Inflammatory macrophage (primary cell): Measurements from ENCODE around the gene RIOK2.

ENCODE experiments used
- DNase-seq, 2 donors: peaks; one replicate each; pipeline ENCODE4 v3.0.0-alpha.2; 2020 to 2022

Gene RIOK2

GRCh38 chr5:97121848-97122247 is 61.2 kb downstream of the RIOK2 start:
- DNase-seq, result no peak

GRCh38 chr5:97120195-97120594 is 62.9 kb downstream of the RIOK2 start:
- DNase-seq, result no peak

GRCh38 chr5:97119007-97119390 is 64.0 kb downstream of the RIOK2 start:
- no peak for DNase-seq

GRCh38 chr5:97118261-97119006 is 64.6 kb downstream of the RIOK2 start:
- DNase-seq, result peak in 1 of 2 donors; percentile 13

GRCh38 chr5:97115932-97116331 is 67.1 kb downstream of the RIOK2 start:
- DNase-seq, result no peak

- no peak for DNase-seq
Observed at GRCh38 chr5:97112230-97112629, 70.8 kb downstream of the RIOK2 start.

GRCh38 chr5:97111616-97112015 is 71.4 kb downstream of the RIOK2 start:
- DNase-seq, result no peak

GRCh38 chr5:97111004-97111403 is 72.0 kb downstream of the RIOK2 start:
- DNase-seq, result no peak
